NCI-H1105 (cell line): ENCODE data around the gene NECAB3.

ENCODE experiments used
- DNase-seq: peaks from one replicate; lab custom pipeline; 2025; lab: John Stamatoyannopoulos, UW

The NECAB3 gene

DNA sequence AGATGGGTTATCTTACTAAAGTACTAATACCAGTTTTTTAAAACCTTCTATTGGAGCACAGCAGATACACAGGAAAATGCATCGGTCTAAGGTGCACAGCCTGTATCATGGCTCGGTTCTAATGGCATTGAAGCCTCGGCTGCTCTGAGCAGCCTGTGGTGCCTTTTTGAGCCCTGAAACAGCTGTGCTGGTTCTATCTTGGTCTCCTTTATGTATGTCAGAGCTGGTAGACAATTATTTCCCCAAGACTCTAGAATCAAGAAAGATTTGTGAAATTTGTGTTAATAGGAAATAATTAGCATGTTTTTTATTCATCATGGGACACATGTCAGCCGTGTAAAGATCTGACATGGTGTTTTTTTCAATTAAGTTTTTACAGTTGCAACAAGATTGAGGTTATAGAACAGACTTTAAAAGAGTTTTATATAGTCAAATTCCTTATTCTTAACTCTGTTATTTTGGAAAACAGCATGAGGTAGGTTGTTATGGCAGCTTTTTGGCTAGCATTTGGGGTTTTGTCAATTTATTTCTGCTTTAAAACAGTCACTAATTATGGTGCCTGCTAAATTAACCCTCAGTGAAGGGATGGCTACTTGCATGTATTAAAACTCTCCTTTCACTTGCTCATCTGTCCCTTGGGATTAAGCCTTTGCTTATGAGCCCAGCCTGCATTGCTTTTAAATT is 52.4 kb downstream of the NECAB3 start:
- DNase-seq = no peak

- no peak for DNase-seq
Measured at GRCh38 chr20:33612001-33612400, 62.2 kb downstream of the NECAB3 start.

- no peak for DNase-seq
Measured at GRCh38 chr20:33611106-33611505, 63.1 kb downstream of the NECAB3 start.

GRCh38 chr20:33609504-33609903 is 64.7 kb downstream of the NECAB3 start:
- no peak for DNase-seq
